C4-2B (cell line): ENCODE data around the gene HHIPL1.

Experiments used
- CTCF ChIP-seq: fragments of 450-650 bp; conservative IDR thresholded peaks from 2 replicates; pipeline ENCODE4 v1.5.1; 2017; ENCODE audit warnings: mild to moderate bottlenecking
- ZFX ChIP-seq: fragments of 450-650 bp; IDR thresholded peaks from 2 replicates; pipeline ENCODE4 v1.6.1; 2017

- TF ChIP-seq CTCF (no peak), ZFX (no peak)
These were observed 44.6 kb upstream of the HHIPL1 start for GRCh38 chr14:99600232-99600888.
